Adrenal gland (tissue), 5 donors: Measurements from ENCODE around the gene MMP10.

Experiments
- POLR2A ChIP-seq, 2 donors: fragments of 450-650 bp; IDR thresholded peaks; one replicate each; pipeline ENCODE4 v1.6.1; 2017; ENCODE audit warnings: antibody characterized with exemption in 2 of 2, mild to moderate bottlenecking in 2 of 2, moderate library complexity in 1 of 2
- TF ChIP-seq, protein P1 (sequence below), 6 experiments: fragments of 450-650 bp in 4 of 6; fragments of 200-600 bp in 2 of 6; sonication (generic) in 1 of 6; IDR thresholded peaks; 1 replicate in 5 of 6; 2 replicates in 1 of 6; pipeline versions ENCODE4 v1.5.1 to v1.8.0; 2016 to 2021; ENCODE audit warnings: antibody characterized with exemption in 6 of 6, mild to moderate bottlenecking in 2 of 6, moderate library complexity in 1 of 6
- donor health status: DM: no; HTN: no; CAD: no.

DNA sequence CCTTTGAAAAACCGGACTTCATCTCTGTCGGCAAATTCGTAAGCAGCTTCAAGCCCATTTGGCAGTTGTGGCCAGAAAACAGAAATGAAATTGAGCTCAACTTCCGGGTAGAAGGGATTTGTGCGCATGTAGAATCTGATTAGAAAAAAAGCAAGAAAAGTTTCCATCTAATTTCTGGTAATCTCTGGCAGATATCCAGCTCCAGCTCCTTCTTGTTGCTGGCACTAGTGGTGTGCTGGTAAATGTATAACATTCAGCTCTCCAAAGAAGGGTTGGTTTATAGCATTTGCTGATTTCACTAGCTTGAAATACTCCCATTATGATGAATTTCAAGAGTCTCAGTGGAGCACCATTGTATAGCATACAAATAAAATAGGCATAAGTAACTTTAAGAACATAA lies 12.2 kb upstream of the MMP10 start:
- TF ChIP-seq, protein P1, sequence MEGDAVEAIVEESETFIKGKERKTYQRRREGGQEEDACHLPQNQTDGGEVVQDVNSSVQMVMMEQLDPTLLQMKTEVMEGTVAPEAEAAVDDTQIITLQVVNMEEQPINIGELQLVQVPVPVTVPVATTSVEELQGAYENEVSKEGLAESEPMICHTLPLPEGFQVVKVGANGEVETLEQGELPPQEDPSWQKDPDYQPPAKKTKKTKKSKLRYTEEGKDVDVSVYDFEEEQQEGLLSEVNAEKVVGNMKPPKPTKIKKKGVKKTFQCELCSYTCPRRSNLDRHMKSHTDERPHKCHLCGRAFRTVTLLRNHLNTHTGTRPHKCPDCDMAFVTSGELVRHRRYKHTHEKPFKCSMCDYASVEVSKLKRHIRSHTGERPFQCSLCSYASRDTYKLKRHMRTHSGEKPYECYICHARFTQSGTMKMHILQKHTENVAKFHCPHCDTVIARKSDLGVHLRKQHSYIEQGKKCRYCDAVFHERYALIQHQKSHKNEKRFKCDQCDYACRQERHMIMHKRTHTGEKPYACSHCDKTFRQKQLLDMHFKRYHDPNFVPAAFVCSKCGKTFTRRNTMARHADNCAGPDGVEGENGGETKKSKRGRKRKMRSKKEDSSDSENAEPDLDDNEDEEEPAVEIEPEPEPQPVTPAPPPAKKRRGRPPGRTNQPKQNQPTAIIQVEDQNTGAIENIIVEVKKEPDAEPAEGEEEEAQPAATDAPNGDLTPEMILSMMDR (IDR thresholded peaks at IDR 0.05) = no peak
- no peak for TF ChIP-seq POLR2A (IDR thresholded peaks at IDR 0.05)
